Skin of body (tissue), 2 donors: ENCODE measurements around the gene PTPRN2. TPM values are rescaled to one million over a fixed set of nuclear protein-coding genes. Genes with fewer than 3 reads are reported as not detected.
A peak's percentile ranks its signal among the peaks of the same experiment; 100 is the strongest.

Experiments used
- DNase-seq: peaks from one replicate; lab custom pipeline; 2025; lab: John Stamatoyannopoulos, UW
- total RNA-seq: library from RNA; depleted of rRNA; stranded (reverse); fragments of >200 nt; gene quantifications from one replicate; pipeline ENCODE4 v1.2.3, GENCODE V29; 2014

The PTPRN2 gene
- total RNA-seq, 1 donor from 2014 or later, result 0.99 TPM

- DNase-seq, result no peak
Measured at GRCh38 chr7:157587805-157588560, 999.6 kb downstream of the PTPRN2 start.

DNA sequence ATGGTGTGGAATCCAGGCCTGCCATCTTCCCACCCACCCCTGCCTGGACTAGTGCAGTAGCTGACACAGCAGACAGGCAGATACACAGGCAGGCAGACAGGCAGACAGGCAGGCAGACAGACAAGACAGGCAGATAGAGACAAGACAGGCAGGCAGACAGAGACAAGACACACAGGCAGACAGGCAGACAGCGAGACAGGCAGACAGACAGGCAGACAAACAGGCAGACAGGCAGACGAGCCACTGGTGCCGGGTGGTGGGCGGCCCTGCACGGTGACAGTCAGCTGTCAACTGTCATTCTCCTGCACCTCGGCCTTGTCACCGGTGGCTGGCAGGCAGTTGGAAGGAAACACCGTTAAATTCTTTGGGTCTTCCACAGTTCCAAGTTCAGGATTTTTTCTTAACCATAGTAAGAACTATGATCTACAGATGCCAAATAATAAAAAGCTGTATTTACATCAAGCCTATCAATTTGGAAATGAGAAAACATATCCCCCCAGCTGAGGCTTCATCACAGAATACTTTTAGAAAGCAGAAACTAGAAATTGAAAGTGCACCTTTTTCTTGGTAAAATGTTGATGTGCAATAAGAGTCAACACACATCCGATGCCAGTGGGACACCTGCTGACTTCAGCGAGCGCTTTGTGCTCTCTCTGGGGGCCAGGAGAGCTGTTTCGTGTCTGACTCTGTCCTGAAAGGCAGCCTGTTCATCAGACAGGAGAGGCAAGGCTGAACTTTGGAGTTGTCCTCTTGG lies 1000.4 kb downstream of the PTPRN2 start:
- DNase-seq, result no peak

- no peak for DNase-seq
Measured at GRCh38 chr7:157586426-157586955, 1001.1 kb downstream of the PTPRN2 start.

- peak; percentile 7 for DNase-seq
Measured at GRCh38 chr7:157585113-157585861, 1002.3 kb downstream of the PTPRN2 start.

GRCh38 chr7:157584420-157584819 lies 1003.2 kb downstream of the PTPRN2 start:
- no peak for DNase-seq

DNA sequence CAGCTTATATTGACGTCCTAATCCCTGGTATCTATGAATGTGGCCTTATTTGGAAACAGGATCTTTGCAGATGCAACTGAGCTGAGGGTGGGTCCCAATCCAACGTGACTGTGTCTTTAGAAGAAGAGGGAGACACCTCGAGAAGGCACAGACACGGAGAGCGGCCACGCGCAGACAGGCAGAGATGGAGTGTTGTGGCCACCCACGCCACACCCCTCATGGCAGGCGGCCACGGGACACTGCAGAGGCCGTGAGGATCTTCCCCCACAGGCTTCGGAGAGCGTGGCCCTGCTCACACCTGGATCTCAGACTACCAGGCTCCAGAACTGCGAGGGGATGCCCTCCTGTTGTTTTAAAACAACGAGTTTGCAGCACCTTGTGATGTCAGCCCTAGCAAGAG lies 1005.9 kb downstream of the PTPRN2 start:
- DNase-seq, result no peak

- DNase-seq, result no peak
Measured at GRCh38 chr7:157580324-157580723, 1007.3 kb downstream of the PTPRN2 start.

GRCh38 chr7:157579425-157579824 lies 1008.2 kb downstream of the PTPRN2 start:
- peak; percentile 37 for DNase-seq

DNA sequence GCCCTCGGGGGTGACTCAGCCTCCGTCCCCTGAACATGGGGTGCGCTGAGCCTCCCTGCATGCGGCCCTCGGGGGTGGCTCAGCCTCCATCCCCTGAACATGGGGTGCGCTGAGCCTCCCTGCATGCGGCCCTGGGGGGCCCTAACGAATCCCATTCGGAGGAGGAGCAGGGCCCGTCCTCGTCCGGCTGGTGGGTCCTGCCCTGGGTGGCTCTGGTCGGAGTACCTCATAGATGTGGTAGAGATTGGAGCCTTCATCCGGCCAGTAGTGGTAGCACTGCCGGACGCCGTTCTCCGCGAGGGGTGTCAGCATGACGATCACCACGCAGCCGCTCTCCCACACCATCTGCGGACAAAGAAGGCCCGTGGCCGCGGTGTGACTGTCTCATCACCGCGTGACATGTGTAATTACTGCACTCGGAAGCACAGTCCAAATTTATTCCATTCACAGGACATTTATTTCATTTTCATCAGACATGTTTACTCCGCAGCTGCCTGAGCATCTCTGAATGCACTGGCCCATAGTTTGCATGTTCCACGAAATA lies 1009.8 kb downstream of the PTPRN2 start:
- no peak for DNase-seq

DNA sequence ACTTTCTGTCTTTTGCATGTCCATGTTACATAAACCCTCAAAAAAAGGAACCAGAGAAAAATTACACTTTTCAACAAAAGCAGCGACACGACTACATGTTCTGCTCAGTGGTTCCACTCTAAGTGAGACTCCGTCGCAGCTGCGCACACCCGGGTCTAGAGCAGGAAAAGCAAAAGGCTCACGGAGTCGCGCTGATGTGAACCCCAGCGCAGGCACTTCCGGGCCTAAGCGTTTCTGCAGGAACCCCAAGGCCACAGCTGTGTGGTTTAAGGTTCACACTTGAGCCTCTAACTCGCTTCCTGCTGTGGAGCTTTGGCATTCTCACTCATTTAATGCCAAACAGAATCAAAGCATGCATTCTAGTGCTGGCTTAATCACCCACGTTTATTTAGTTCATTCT lies 1010.6 kb downstream of the PTPRN2 start:
- no peak for DNase-seq

GRCh38 chr7:157576415-157576814 lies 1011.2 kb downstream of the PTPRN2 start:
- DNase-seq, result no peak

DNA sequence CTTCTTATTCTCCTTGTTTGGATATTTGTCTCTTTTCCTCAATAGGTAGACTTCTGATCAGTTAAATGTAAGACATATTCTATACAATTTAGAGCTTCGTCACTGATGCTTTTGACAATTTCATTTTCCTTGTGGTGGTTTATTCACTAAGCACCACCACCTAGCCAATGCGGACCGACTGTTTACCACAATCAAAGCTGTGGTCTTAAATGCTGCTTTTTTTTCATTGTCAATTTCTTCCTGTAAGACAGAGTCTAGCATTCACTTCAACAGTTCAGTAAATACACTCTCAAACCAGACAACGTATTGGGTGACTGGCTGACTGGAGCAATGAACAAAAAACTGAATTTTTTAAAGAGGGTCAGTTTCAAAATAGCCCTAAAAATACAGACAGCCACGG lies 1011.8 kb downstream of the PTPRN2 start:
- no peak for DNase-seq

DNA sequence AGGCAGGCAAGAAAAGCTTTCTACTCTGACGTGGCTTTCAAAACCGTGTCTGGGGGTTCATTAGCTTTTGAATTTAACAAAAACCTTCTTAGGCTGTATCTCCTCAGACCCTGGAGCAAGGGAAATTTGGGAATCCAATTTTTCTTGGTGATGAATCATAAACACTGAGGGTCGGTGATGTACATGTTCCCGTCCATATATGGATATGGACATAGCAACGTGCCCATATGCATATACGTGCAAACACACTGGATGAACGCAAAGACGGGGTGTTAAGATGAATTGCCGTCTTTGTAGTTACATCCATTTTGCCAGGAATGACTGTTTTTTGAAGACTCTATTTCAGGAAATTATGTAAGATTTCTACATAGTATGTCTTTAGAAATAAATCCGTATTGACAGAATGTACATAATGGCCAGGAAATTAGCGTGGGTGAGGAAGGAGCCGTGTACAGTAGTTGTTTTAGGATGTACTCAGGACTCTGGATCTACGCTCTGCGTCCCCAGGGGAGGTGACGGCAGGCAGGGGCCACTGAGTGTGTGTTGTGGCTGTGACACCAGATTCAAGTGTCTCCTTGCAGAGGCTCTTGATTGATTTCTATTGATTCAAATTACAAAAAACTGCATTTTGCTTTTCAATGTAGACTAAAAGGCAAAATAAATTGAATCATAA lies 1012.6 kb downstream of the PTPRN2 start:
- no peak for DNase-seq

DNA sequence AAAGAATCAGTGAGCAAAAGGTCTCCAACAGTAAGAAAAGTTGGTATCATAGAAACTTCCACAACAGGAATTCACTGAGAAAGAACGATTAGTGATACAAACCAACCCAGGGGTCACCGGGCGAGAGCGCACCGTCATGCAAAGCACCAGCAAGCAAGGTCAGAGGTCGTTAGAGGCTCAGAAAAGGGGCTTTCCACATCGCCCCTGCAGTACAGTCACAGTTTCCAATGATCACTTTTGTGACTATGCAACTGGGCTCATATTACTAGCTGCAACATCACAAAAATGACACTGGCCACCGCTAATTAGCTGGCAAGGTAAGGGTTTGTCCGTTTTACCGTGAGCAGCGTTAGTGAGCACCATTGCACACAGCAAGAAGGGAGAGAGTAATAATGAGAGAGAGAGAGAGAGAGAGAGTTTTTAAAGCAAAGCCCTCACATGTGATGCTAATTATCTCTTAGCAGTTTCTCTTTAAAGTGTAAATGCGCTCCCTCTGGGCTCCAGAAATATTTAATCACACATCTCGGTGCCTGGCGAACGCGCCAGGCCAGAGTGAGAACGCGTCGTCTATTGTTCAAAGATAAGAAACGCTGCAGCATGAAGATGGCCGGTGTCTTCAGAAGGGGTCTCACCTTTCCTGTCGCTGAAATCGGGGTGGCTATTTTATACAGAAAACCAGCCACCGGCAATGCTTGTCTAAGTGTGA lies 1013.4 kb downstream of the PTPRN2 start:
- DNase-seq, result no peak

GRCh38 chr7:157573244-157573643 lies 1014.4 kb downstream of the PTPRN2 start:
- no peak for DNase-seq

- no peak for DNase-seq
Measured at GRCh38 chr7:157572622-157573021, 1015.0 kb downstream of the PTPRN2 start.

GRCh38 chr7:157570531-157571200 lies 1017.0 kb downstream of the PTPRN2 start:
- no peak for DNase-seq

- DNase-seq, result no peak
Measured at GRCh38 chr7:157569967-157570366, 1017.7 kb downstream of the PTPRN2 start.

DNA sequence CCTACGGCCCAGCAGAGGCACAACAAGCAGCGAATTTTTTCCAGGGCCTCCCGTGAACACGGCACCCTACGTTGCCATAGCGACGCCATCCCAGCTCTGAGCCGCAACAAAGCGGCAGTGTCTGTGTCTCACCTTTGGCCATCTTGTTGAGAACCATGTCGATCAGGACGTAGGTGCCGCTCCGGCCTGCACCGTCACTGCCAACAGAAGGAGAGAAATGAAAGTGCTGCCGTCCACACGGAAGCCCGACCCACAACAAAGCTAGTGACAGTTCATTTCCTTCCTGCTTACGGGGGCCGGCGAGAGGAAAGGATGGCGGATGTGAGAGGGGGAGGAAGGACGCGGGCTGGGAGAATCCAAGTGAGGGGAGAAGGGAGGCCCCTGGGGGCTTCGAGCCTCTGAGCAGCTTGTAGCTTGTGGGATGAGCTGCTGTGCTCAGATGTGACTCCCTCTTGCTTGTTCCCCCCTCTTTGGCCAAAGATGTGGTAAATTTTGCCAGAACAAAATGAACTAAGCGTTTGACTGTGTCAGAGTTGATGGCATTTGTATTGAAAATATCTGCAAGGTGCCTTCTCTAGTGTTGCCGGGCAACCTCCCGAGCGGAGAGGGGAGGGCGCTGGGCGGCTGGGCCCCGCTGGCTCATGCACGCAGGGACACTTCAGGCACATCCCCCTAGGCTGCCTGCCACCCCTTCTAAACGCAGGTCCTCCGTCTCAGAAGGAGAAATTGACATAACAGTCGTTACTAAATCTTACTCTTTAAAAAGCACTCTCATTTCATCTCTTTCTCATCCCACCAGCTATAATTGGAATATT lies 1018.6 kb downstream of the PTPRN2 start:
- DNase-seq, result peak; percentile 38
